HepG2 (cell line): ENCODE data around the gene MCU. TPM values are rescaled to one million over a fixed set of nuclear protein-coding genes. Genes with fewer than 3 reads are reported as not detected.

Experiments
- ATAC-seq: fragments of 200-7000 bp; cut with Tn5 transposase; 3 replicates; pipeline ENCODE4 v1.9.1; 2020; ENCODE audit warnings: mild to moderate bottlenecking, moderate library complexity
- BruUV-seq: library from RNA; stranded (reverse); fragments of 400-500 nt; replicated peaks from 2 replicates; lab custom pipeline; 2021; lab: Mats Ljungman, UMichigan
- CTCF ChIA-PET: fragments of 300-600 bp; formaldehyde crosslinking; extraction: SDS; loops from one replicate; lab custom pipeline; 2021; ENCODE audit warnings: low total read pairs, inconsistent platforms, low intra/inter-chr PET ratio; lab: Yijun Ruan, JAX
- POLR2A ChIA-PET: fragments of 350-600 bp; sonication (Branson Sonifier 250); formaldehyde crosslinking; loops from one replicate; lab custom pipeline; 2020; ENCODE audit warnings: antibody characterized with exemption, inconsistent platforms; lab: Yijun Ruan, JAX
- DNase-seq: peaks from one replicate; pipeline ENCODE4 v3.0.0-alpha.2; 2015; ENCODE audit warnings: low spot score
- FAIRE-seq: peaks from 3 replicates; lab custom pipeline; 2011; peaks lifted over from hg19 to GRCh38; lab: Jason Lieb, UNC
- H2AFZ ChIP-seq: one replicate; pipeline ENCODE4 v1.6.1; 2011; ENCODE audit warnings: low read length, inconsistent platforms
- H3K27ac ChIP-seq: fragments of 300-600 bp; 3 replicates; pipeline ENCODE4 v1.8.0; 2011; ENCODE audit warnings: mixed run types, mild to moderate bottlenecking, mixed read lengths, low read length, inconsistent platforms; ENCODE audit not compliant: insufficient read depth; ENCODE audit errors: extremely low read length
- H3K27me3 ChIP-seq, 2 experiments: fragments of 200-600 bp in 1 of 2; 2 replicates in 1 of 2; 3 replicates in 1 of 2; pipeline versions ENCODE4 v1.6.0 to v1.8.0; 2011; ENCODE audit warnings: low read length in 2 of 2, mild to moderate bottlenecking in 2 of 2, moderate library complexity in 2 of 2, inconsistent platforms in 1 of 2; ENCODE audit not compliant: insufficient read depth in 2 of 2, control insufficient read depth in 1 of 2
- H3K36me3 ChIP-seq, 2 experiments: fragments of 200-600 bp in 1 of 2; replicated peaks in 1 of 2; 2 replicates in 1 of 2; 3 replicates in 1 of 2; pipeline versions ENCODE4 v1.5.1 to v1.8.0; 2011; ENCODE audit warnings: low read length in 2 of 2, inconsistent platforms in 1 of 2; ENCODE audit not compliant: insufficient read depth in 2 of 2, control insufficient read depth in 1 of 2
- H3K4me1 ChIP-seq: 2 replicates; pipeline ENCODE4 v1.5.1; 2012; ENCODE audit warnings: low read length, inconsistent platforms; ENCODE audit not compliant: insufficient read depth
- H3K4me2 ChIP-seq: 2 replicates; pipeline ENCODE4 v1.6.0; 2011; ENCODE audit warnings: low read depth, low read length, inconsistent platforms
- H3K4me3 ChIP-seq, 3 experiments: fragments of 200-600 bp in 1 of 3; sonication (generic), shearing (Covaris generic) in 1 of 3; replicated peaks in 1 of 3; 2 replicates each; pipeline ENCODE4 v1.5.1; 2011 to 2016; ENCODE audit warnings: low read length in 3 of 3, inconsistent platforms in 2 of 3, low read depth in 2 of 3, mild to moderate bottlenecking in 2 of 3, control low read depth in 1 of 3, mixed read lengths in 1 of 3; ENCODE audit not compliant: insufficient read depth in 1 of 3
- H3K79me2 ChIP-seq: one replicate; pipeline ENCODE4 v1.6.1; 2011; ENCODE audit warnings: low read length, inconsistent platforms; ENCODE audit not compliant: insufficient read depth
- H3K9ac ChIP-seq: 2 replicates; pipeline ENCODE4 v1.6.0; 2011; ENCODE audit warnings: mild to moderate bottlenecking, low read depth, low read length, inconsistent platforms; ENCODE audit not compliant: insufficient read depth
- H3K9me3 ChIP-seq: 2 replicates; pipeline ENCODE4 v1.5.1; 2012; ENCODE audit warnings: mild to moderate bottlenecking, low read length
- H4K20me1 ChIP-seq: 2 replicates; pipeline ENCODE4 v1.6.0; 2011; ENCODE audit warnings: inconsistent platforms, mild to moderate bottlenecking, low read length, moderate library complexity; ENCODE audit not compliant: insufficient read depth
- ARHGAP35 ChIP-seq: sonication (generic); formaldehyde crosslinking; IDR thresholded peaks from 2 replicates; pipeline ENCODE4 v1.9.0; 2022; ENCODE audit warnings: mild to moderate bottlenecking, inconsistent platforms, moderate library complexity, missing genetic modification reagents, borderline replicate concordance
- ASH2L ChIP-seq: fragments of 300-600, 200-600 bp; sonication (generic); IDR thresholded peaks from 2 replicates; pipeline ENCODE4 v1.7.0; 2017; ENCODE audit warnings: low read depth, mild to moderate bottlenecking, moderate library complexity, mixed read lengths, low read length; ENCODE audit not compliant: insufficient read length
- CBX2 ChIP-seq, 2 experiments: fragments of 200-600 bp in 1 of 2; sonication (generic); formaldehyde crosslinking in 1 of 2; IDR thresholded peaks; 2 replicates each; pipeline versions ENCODE4 v1.7.0 to v1.8.1; 2018 to 2022; ENCODE audit warnings: low read depth in 2 of 2, low read length in 1 of 2, mild to moderate bottlenecking in 1 of 2, missing genetic modification reagents in 1 of 2
- HDAC2 ChIP-seq: sonication (generic); formaldehyde crosslinking; IDR thresholded peaks from 2 replicates; pipeline ENCODE4 v1.4.0; 2020; ENCODE audit warnings: missing genetic modification reagents
- HDAC6 ChIP-seq: fragments of 200-600 bp; sonication (generic); IDR thresholded peaks from 2 replicates; pipeline ENCODE4 v1.7.0; 2017; ENCODE audit warnings: mild to moderate bottlenecking, antibody characterized with exemption, low read length, low read depth
- KLF15 ChIP-seq: sonication (generic); formaldehyde crosslinking; IDR thresholded peaks from 2 replicates; pipeline ENCODE4 v1.8.1; 2023; ENCODE audit warnings: borderline replicate concordance, mild to moderate bottlenecking, inconsistent platforms, missing genetic modification reagents, mixed read lengths
- MAFF ChIP-seq: IDR thresholded peaks from 2 replicates; pipeline ENCODE4 v1.6.1; 2011; ENCODE audit warnings: low read depth, low read length, improper control_type of control experiment
- MAFG ChIP-seq: sonication (generic); formaldehyde crosslinking; IDR thresholded peaks from 2 replicates; pipeline ENCODE4 v1.5.1; 2020; ENCODE audit warnings: mild to moderate bottlenecking, missing genetic modification reagents
- MAFK ChIP-seq, 2 experiments: IDR thresholded peaks in 1 of 2; conservative IDR thresholded peaks in 1 of 2; 2 replicates each; pipeline ENCODE4 v1.6.1; 2011; ENCODE audit warnings: improper control_type of control experiment in 2 of 2, low read length in 2 of 2
- NRL ChIP-seq: sonication (generic); formaldehyde crosslinking; IDR thresholded peaks from 2 replicates; pipeline ENCODE4 v1.5.0; 2020; ENCODE audit warnings: missing genetic modification reagents, mild to moderate bottlenecking, moderate library complexity, borderline replicate concordance
- SRY ChIP-seq: sonication (generic); formaldehyde crosslinking; IDR thresholded peaks from 2 replicates; pipeline ENCODE4 v1.8.0; 2022; ENCODE audit warnings: mild to moderate bottlenecking, missing genetic modification reagents
- ZNF33B ChIP-seq: sonication (generic); formaldehyde crosslinking; IDR thresholded peaks from 2 replicates; pipeline ENCODE4 v1.5.1; 2020; ENCODE audit warnings: mild to moderate bottlenecking, missing genetic modification reagents
- in situ Hi-C: cut with HindIII; loops from 2 replicates; pipeline ENCODE4 v1.10.0; 2017; ENCODE audit warnings: low pct_unique_long_range_greater_than_20kb; ENCODE audit not compliant: extremely low pct_ligation_motif_present
- intact Hi-C: fragments of 100-400 bp; cut with micrococcal nuclease; formaldehyde crosslinking; loops from one replicate; pipeline ENCODE4 v1.10.0; 2022; ENCODE audit not compliant: unreplicated experiment
- polyA plus RNA-seq, 8 experiments: library from polyadenylated mRNA; depleted of rRNA in 3 of 8; stranded (reverse) in 7 of 8; unstranded in 1 of 8; fragments of >200 nt; fragmentation: Illumina TruSeq in 4 of 8; extraction: Trizol in 4 of 8; gene quantifications; 2 replicates each; pipeline versions ENCODE4 v1.2.1 to v1.2.3, GENCODE V29; 2011 to 2016; ENCODE audit warnings: low read depth in 4 of 8, missing spikeins in 1 of 8, mixed read lengths in 1 of 8; ENCODE audit not compliant: insufficient read depth in 1 of 8
- total RNA-seq, 5 experiments: library from RNA; depleted of rRNA; stranded (reverse); fragments of >200 nt; fragmentation: Illumina TruSeq; extraction: Trizol; gene quantifications; 2 replicates each; pipeline ENCODE4 v1.2.3, GENCODE V29; 2016; ENCODE audit warnings: low read depth in 1 of 5
- TF ChIP-seq, protein P1 (sequence below), 2 experiments: sonication (generic) in 1 of 2; formaldehyde crosslinking in 1 of 2; IDR thresholded peaks; 2 replicates each; pipeline versions ENCODE4 v1.4.0 to v1.6.1; 2018 to 2020; ENCODE audit warnings: missing genetic modification reagents in 2 of 2, borderline replicate concordance in 1 of 2, low read depth in 1 of 2, mild to moderate bottlenecking in 1 of 2, missing biosample characterization in 1 of 2
- TF ChIP-seq, protein P2 (sequence below): IDR thresholded peaks from 2 replicates; pipeline ENCODE4 v1.6.1; 2012; ENCODE audit warnings: low read length, improper control_type of control experiment

The MCU gene
- total and polyA plus RNA-seq, 2 of the 13 experiments (the other 11 are each of a cell fraction or from before 2014, with no cell fraction given): 25.9 to 64.5 TPM

DNA sequence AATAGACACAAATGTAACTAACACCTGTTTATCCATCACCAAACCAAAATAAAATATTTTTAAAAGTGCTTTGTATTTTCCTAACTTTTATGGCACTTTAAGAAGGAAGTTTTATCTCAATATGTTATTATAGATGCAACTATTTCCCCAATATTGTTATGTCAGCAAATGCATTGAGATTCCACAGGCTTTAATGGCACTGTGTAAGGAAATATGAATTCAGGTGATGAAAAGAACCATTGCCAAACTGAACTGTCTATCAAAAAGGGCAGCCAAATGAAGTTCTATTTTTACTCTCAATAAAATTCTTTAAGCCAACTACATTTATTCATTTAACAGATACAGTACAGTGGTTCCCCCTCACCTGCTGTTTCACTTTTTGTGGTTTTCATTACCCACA, 134.4 kb downstream of the MCU start:
- Histone ChIP-seq H3K27me3 (no peaks in the 10 kb centered on the region), H2AFZ (no peak overlapping the region), H4K20me1 (no peaks in the 10 kb centered on the region)
- FAIRE-seq (no peak), DNase-seq (no peak), ATAC-seq (no peak)
- ChIA-PET POLR2A (no interaction called here), CTCF (no interaction called here)
- in situ Hi-C loops: no loop called here
- no peak for TF ChIP-seq KLF15 (CRISPR knock-in tag)
- TF ChIP-seq MAFG (CRISPR knock-in tag): no peak
- TF ChIP-seq MAFF: peak; percentile 73
- no peak for TF ChIP-seq SRY
- TF ChIP-seq ASH2L: no peak
- peak; percentile 62 to 80 for TF ChIP-seq MAFK (conservative IDR thresholded peaks at IDR 0.05 in 1 of 2, IDR thresholded peaks at IDR 0.05 in 1 of 2; ENCODE audit: low read length in 2 of 2)
- TF ChIP-seq, protein P1, sequence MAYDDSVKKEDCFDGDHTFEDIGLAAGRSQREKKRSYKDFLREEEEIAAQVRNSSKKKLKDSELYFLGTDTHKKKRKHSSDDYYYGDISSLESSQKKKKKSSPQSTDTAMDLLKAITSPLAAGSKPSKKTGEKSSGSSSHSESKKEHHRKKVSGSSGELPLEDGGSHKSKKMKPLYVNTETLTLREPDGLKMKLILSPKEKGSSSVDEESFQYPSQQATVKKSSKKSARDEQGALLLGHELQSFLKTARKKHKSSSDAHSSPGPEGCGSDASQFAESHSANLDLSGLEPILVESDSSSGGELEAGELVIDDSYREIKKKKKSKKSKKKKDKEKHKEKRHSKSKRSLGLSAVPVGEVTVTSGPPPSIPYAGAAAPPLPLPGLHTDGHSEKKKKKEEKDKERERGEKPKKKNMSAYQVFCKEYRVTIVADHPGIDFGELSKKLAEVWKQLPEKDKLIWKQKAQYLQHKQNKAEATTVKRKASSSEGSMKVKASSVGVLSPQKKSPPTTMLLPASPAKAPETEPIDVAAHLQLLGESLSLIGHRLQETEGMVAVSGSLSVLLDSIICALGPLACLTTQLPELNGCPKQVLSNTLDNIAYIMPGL (CRISPR knock-in tag; IDR thresholded peaks at IDR 0.05; ENCODE audit: borderline replicate concordance in 1 of 2, low read depth in 1 of 2): no peak
- TF ChIP-seq, all 625 proteins: peak for 2
- no peaks in the 10 kb centered on the region for H3K79me2 ChIP-seq
- H3K4me3 ChIP-seq: no peak overlapping the region
- intact Hi-C loops: no loop called here
- H3K4me2 ChIP-seq: no peak overlapping the region
- no TSS peak for BruUV-seq
- H3K27ac ChIP-seq: no peak overlapping the region
- no peak overlapping the region for H3K9ac ChIP-seq
- no peaks in the 10 kb centered on the region for H3K36me3 ChIP-seq
- no peaks in the 10 kb centered on the region for H3K9me3 ChIP-seq
- peaks cover 15% of the 10 kb centered on the region for H3K4me1 ChIP-seq

DNA sequence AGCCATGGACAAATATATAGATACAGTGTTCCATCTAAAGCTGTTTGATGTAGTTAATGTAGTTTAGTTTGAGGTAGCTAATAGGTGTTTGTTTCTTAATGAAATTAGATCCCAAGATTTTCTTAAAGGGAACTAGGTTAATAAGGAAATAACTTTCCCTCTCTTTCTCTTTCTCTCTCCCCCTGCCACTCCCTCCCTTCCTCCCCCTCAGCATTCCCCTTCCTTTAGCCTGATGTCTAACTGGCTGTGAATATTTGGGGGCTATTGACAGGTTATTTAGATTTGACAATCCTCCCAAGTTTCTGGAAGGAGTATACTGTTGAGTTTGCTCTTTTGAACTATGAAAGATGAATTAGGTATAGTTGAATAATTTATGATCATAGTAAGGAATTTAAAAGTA, 136.4 kb downstream of the MCU start:
- Histone ChIP-seq H3K36me3 (no peaks in the 10 kb centered on the region), H3K9me3 (no peaks in the 10 kb centered on the region), H3K9ac (no peak overlapping the region), H3K4me1 (peaks cover 19% of the 10 kb centered on the region), H2AFZ (no peak overlapping the region), H3K4me3 (no peak overlapping the region), H3K27me3 (no peaks in the 10 kb centered on the region), H4K20me1 (no peaks in the 10 kb centered on the region), H3K79me2 (no peaks in the 10 kb centered on the region), H3K27ac (no peak overlapping the region), H3K4me2 (no peak overlapping the region)
- POLR2A ChIA-PET: no interaction called here
- CTCF ChIA-PET: no interaction called here
- DNase-seq: no peak
- BruUV-seq: no TSS peak
- intact Hi-C loops (no loop called here), in situ Hi-C loops (no loop called here)
- no peak for ATAC-seq
- no peak for FAIRE-seq
- TF ChIP-seq ARHGAP35 (CRISPR knock-in tag): no peak
- TF ChIP-seq, protein P2, sequence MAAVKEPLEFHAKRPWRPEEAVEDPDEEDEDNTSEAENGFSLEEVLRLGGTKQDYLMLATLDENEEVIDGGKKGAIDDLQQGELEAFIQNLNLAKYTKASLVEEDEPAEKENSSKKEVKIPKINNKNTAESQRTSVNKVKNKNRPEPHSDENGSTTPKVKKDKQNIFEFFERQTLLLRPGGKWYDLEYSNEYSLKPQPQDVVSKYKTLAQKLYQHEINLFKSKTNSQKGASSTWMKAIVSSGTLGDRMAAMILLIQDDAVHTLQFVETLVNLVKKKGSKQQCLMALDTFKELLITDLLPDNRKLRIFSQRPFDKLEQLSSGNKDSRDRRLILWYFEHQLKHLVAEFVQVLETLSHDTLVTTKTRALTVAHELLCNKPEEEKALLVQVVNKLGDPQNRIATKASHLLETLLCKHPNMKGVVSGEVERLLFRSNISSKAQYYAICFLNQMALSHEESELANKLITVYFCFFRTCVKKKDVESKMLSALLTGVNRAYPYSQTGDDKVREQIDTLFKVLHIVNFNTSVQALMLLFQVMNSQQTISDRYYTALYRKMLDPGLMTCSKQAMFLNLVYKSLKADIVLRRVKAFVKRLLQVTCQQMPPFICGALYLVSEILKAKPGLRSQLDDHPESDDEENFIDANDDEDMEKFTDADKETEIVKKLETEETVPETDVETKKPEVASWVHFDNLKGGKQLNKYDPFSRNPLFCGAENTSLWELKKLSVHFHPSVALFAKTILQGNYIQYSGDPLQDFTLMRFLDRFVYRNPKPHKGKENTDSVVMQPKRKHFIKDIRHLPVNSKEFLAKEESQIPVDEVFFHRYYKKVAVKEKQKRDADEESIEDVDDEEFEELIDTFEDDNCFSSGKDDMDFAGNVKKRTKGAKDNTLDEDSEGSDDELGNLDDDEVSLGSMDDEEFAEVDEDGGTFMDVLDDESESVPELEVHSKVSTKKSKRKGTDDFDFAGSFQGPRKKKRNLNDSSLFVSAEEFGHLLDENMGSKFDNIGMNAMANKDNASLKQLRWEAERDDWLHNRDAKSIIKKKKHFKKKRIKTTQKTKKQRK: no peak
- no peak for TF ChIP-seq HDAC6
- TF ChIP-seq HDAC2 (CRISPR knock-in tag): no peak
- TF ChIP-seq NRL: no peak
- no peak for TF ChIP-seq CBX2 (IDR thresholded peaks at IDR 0.05; ENCODE audit: low read depth, low read length)
- TF ChIP-seq CBX2 (CRISPR knock-in tag; IDR thresholded peaks at IDR 0.05; ENCODE audit: low read depth): no peak
- TF ChIP-seq ZNF33B (CRISPR knock-in tag): no peak
